A673 (cell line): Measurements from ENCODE around the gene ZNF286A. TPM values are rescaled to one million over a fixed set of nuclear protein-coding genes. Genes with fewer than 3 reads are reported as not detected.
"Not testable (repeated sequence)": the region's sequence is repeated elsewhere in the genome, so short reads cannot be mapped to it uniquely, and the experiment has no call there.

ENCODE experiments used
- Bru-seq: library from RNA; stranded (reverse); fragments of 400-500 nt; gene quantifications from one replicate; lab custom pipeline; 2021; lab: Mats Ljungman, UMichigan
- BruChase-seq, 2 experiments: library from RNA; stranded (reverse); fragments of 400-500 nt; gene quantifications; one replicate each; lab custom pipeline; 2021; lab: Mats Ljungman, UMichigan
- BruUV-seq: library from RNA; stranded (reverse); fragments of 400-500 nt; replicated peaks from 2 replicates; lab custom pipeline; 2021; lab: Mats Ljungman, UMichigan
- CTCF ChIA-PET: fragments of 300-600 bp; sonication (Branson Sonifier 250); formaldehyde crosslinking; loops from one replicate; lab custom pipeline; 2022; ENCODE audit warnings: antibody characterized with exemption; lab: Charles Lee
- POLR2A ChIA-PET: fragments of 300-600 bp; sonication (Branson Sonifier 250); formaldehyde crosslinking; loops from one replicate; lab custom pipeline; 2022; ENCODE audit warnings: antibody characterized with exemption; ENCODE audit not compliant: low non-redundant PET; lab: Charles Lee
- DNase-seq: peaks from one replicate; pipeline ENCODE4 v3.0.0-alpha.2; 2015; ENCODE audit warnings: low spot score
- H3K27ac ChIP-seq: fragments of 200-600 bp; sonication (generic); 2 replicates; pipeline ENCODE4 v1.5.1; 2016; ENCODE audit warnings: mixed run types, low read depth, mild to moderate bottlenecking, mixed read lengths, antibody characterized with exemption, low read length; ENCODE audit not compliant: poor library complexity, severe bottlenecking
- H3K27me3 ChIP-seq: fragments of 200-600 bp; sonication (generic); replicated peaks from 2 replicates; pipeline ENCODE4 v1.6.1; 2017; ENCODE audit warnings: mixed run types, low read depth, mild to moderate bottlenecking, mixed read lengths, antibody characterized with exemption, low read length; ENCODE audit not compliant: insufficient read depth, poor library complexity
- H3K36me3 ChIP-seq: fragments of 200-600 bp; sonication (generic); 2 replicates; pipeline ENCODE4 v1.6.1; 2016; ENCODE audit warnings: mixed run types, mild to moderate bottlenecking, mixed read lengths, antibody characterized with exemption, low read length; ENCODE audit not compliant: insufficient read depth, poor library complexity, severe bottlenecking
- H3K4me1 ChIP-seq: fragments of 200-600 bp; sonication (generic); 2 replicates; pipeline ENCODE4 v1.6.1; 2017; ENCODE audit warnings: mixed run types, mild to moderate bottlenecking, mixed read lengths, antibody characterized with exemption, low read length; ENCODE audit not compliant: insufficient read depth, poor library complexity, severe bottlenecking
- H3K4me3 ChIP-seq: fragments of 200-600 bp; sonication (generic); 2 replicates; pipeline ENCODE4 v1.5.1; 2016; ENCODE audit warnings: low read depth, mixed run types, mild to moderate bottlenecking, mixed read lengths, low read length; ENCODE audit not compliant: poor library complexity, severe bottlenecking
- H3K9me3 ChIP-seq: fragments of 200-600 bp; sonication (generic); 2 replicates; pipeline ENCODE4 v1.6.1; 2016; ENCODE audit warnings: mixed run types, low read depth, mild to moderate bottlenecking, mixed read lengths, antibody characterized with exemption, low read length; ENCODE audit not compliant: poor library complexity, severe bottlenecking
- CTCF ChIP-seq: fragments of 300-800, 200-600 bp; sonication (generic); conservative IDR thresholded peaks from 2 replicates; pipeline ENCODE4 v1.5.1; 2017; ENCODE audit warnings: low read depth, mild to moderate bottlenecking, antibody characterized with exemption, low read length, moderate library complexity, mixed read lengths
- EZH2 ChIP-seq: fragments of 200-600 bp; sonication (generic); IDR thresholded peaks from 2 replicates; pipeline ENCODE4 v1.6.1; 2017; ENCODE audit warnings: borderline replicate concordance, low read depth, mild to moderate bottlenecking, mixed read lengths, antibody characterized with exemption, low read length; ENCODE audit not compliant: poor library complexity, severe bottlenecking
- intact Hi-C: fragments of 100-400 bp; cut with micrococcal nuclease; formaldehyde crosslinking; loops from one replicate; pipeline ENCODE4 v1.10.0; 2022; ENCODE audit not compliant: unreplicated experiment
- long read RNA-seq: library from polyadenylated mRNA; stranded (forward); transcript quantifications from one replicate; pipeline ENCODE4 v2.0.0, GENCODE V29; 2022
- total RNA-seq: library from RNA; stranded (reverse); gene quantifications from 2 replicates; pipeline ENCODE4 v1.2.3, GENCODE V29; 2021

Gene ZNF286A
- 79.4 and 82.0 TPM in 2 replicates for total RNA-seq
- percentile 89 among the genes with signal in this experiment for Bru-seq, nascent RNA
- BruChase-seq, experiment 1, labeled RNA remaining after a 2-hour chase: percentile 99 among the genes with signal in this experiment
- percentile 97 among the genes with signal in this experiment for BruChase-seq, experiment 2, labeled RNA remaining after a 6-hour chase
- long read RNA-seq, full-length matches to known transcripts: 8 of 28 reads
- long read RNA-seq, partial matches to known transcripts: 17 of 28 reads
- long read RNA-seq, other reads (novel, unspliced or antisense): 3 of 28 reads

GRCh38 chr17:15699413-15699924 lies at the start of gene ZNF286A:
Gene ZNF286A (plus strand): TSS chr17:15699752. CDS start chr17:15700330, 578 bp downstream.
- DNase-seq: peak; percentile 99
- H3K4me1 ChIP-seq, intact Hi-C loops, H3K27me3 ChIP-seq, POLR2A ChIA-PET, CTCF ChIA-PET, H3K36me3 ChIP-seq, H3K9me3 ChIP-seq, BruUV-seq: not testable (repeated sequence)
- Histone ChIP-seq H3K4me3 (peak within 1 kb of the TSS; percentile 49), H3K27ac (peak within 1 kb of the TSS; percentile 58)

- H3K36me3 ChIP-seq: no peaks in the 10 kb centered on the region
- H3K27ac ChIP-seq: peak overlapping the region; percentile 78
- DNase-seq: peak; percentile 41
- H3K9me3 ChIP-seq: no peaks in the 10 kb centered on the region
- ChIA-PET POLR2A (no interaction called here), CTCF (no interaction called here)
- H3K4me1 ChIP-seq: peaks cover 26% of the 10 kb centered on the region
- intact Hi-C loops: no loop called here
- TF ChIP-seq CTCF (no peak), EZH2 (no peak)
- H3K4me3 ChIP-seq: peak overlapping the region; percentile 53
- BruUV-seq: no TSS peak
- H3K27me3 ChIP-seq: no peaks in the 10 kb centered on the region
These were observed 49.6 kb upstream of the ZNF286A start for GRCh38 chr17:15649861-15650421.

GRCh38 chr17:15650741-15651582 lies 48.6 kb upstream of the ZNF286A start:
- TSS peak; percentile 36 for BruUV-seq
- no peak for DNase-seq
- H3K36me3 ChIP-seq: no peaks in the 10 kb centered on the region
- no peaks in the 10 kb centered on the region for H3K9me3 ChIP-seq
- peak overlapping the region; percentile 78 for H3K27ac ChIP-seq
- ChIA-PET POLR2A (no interaction called here), CTCF (no interaction called here)
- no peaks in the 10 kb centered on the region for H3K27me3 ChIP-seq
- TF ChIP-seq EZH2 (no peak), CTCF (no peak)
- H3K4me1 ChIP-seq: peaks cover 22% of the 10 kb centered on the region
- H3K4me3 ChIP-seq: peak overlapping the region; percentile 53
- intact Hi-C loops: no loop called here
